HG02840 (cell line): ENCODE measurements around the gene NET1.
"Not testable (repeated sequence)": the region's sequence is repeated elsewhere in the genome, so short reads cannot be mapped to it uniquely, and the experiment has no call there.

ENCODE experiments used
- ATAC-seq: cut with Tn5 transposase; IDR thresholded peaks from one replicate; pipeline ENCODE4 v1.9.1; 2021; ENCODE audit warnings: mild to moderate bottlenecking, moderate library complexity, moderate number of reproducible peaks; ENCODE audit not compliant: unreplicated experiment, low FRiP score

Gene NET1

GRCh38 chr10:5396556-5397300 lies 15.6 kb upstream of the NET1 start:
- ATAC-seq, result no peak

GRCh38 chr10:5399332-5399731 lies 13.0 kb upstream of the NET1 start:
- no peak for ATAC-seq

- no peak for ATAC-seq
Observed at GRCh38 chr10:5400468-5401240, 11.7 kb upstream of the NET1 start.

GRCh38 chr10:5402798-5403197 lies 9.6 kb upstream of the NET1 start:
- ATAC-seq, result no peak

DNA sequence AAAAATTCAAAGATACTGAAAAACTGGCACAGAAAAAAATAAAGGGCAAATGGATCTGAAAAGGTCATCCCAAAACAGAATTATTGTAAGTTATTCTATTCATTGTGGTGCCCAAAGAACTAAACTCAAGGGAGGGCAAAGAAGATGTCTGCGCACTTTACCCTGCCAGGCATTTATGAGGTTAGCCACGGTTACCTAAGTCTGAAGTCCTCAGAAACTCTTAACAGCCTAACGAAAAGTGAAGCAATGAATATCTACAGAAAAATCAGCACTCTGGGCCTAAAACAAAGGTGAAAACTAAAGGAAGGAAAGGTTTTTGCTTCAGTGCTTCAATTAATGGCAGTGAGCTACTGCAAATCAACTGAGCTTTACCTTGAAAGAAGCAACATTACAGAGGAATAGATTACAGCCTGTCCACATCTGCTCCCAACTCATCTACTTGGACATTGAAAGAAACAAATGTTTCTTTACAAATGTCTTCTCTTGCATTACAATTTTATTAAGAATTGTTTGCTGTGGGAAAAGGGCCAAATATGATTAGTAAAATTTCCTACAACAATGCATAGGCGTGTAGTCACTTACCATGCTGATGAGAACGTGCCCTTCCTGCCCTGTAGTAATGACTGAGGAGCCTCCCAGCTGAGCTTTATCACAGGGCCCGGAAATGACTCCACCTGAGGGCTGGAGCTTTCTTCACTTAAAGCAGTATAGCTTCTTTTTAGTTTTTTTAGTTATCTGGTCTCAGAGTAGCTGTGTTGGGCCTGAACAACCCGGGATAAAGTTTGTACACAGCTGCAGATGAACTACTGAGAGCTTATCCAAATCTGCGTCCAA lies 7.9 kb upstream of the NET1 start, which contains the start of gene TUBAL3:
TUBAL3 (minus strand) TSS at position 621 of the 834 bp plus-strand sequence; CDS start at position 585, 36 bp downstream.
- ATAC-seq, result no peak

GRCh38 chr10:5406918-5407317 lies 5.4 kb upstream of the NET1 start:
- no peak for ATAC-seq

DNA sequence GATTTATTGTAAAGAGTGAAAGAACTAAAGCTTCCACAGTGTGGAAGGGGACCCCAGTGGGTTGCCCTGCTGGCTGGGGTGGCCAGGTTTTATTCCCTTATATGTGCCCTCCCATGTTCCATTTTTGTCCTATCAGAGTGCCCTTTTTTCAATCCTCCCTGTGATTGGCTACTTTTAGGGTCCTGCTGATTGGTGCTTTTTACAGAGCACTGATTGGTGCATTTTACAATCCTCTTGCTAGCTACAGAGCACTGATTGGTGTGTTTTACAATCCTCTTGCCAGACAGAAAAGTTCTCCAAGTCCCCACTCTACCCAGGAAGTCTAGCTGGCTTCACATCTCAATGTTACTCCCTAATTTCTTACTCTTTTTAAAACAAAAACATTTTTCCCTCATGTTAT lies 1.6 kb upstream of the NET1 start:
- ATAC-seq, result not testable (repeated sequence)

- ATAC-seq, result no peak
Observed at GRCh38 chr10:5411941-5412276, 448 bp upstream of the NET1 start.

GRCh38 chr10:5413012-5413938 lies 918 bp downstream of the NET1 start:
- no peak for ATAC-seq

DNA sequence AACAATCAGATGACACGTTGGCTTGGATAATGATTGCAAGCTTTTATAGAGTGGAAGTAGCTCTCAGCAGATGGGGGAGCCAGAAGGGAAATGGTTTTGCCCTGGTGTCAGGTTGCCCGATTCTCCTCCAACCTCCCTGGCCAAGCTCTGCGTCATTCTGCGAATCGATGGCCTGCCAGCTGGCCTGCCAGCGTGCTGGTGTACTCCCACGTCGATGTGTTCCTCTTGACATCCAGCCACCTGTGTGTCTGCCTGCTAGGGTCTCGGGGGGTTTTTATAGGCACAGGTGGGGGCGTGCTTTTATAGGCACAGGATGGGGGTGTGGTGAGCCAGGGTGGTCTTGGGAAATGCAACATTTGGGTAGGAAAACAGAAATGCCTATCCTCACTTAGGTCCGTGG lies 4.6 kb downstream of the NET1 start:
- ATAC-seq, result no peak

DNA sequence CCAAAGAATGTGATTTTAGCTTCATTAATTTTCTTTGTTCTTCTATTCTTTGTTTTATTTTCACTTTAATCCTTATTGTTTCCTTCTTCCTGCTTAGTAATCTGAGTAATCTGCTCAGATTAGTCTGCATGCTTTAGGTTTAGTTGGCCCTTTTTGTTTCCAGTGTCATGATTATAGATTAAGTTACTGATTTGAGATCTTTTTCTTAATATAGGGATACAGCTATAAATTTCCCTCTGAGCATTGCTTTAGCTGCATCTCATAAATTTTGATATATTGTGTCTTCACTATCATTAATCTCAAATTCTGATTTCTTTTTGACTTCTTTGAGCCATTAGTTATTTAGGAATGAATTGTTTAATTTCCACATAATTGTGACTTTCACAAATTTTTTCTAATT lies 6.2 kb downstream of the NET1 start:
- no peak for ATAC-seq

- no peak for ATAC-seq
Observed at GRCh38 chr10:5419466-5420094, 7.2 kb downstream of the NET1 start.

GRCh38 chr10:5423771-5424170 lies 11.4 kb downstream of the NET1 start:
- ATAC-seq, result no peak

DNA sequence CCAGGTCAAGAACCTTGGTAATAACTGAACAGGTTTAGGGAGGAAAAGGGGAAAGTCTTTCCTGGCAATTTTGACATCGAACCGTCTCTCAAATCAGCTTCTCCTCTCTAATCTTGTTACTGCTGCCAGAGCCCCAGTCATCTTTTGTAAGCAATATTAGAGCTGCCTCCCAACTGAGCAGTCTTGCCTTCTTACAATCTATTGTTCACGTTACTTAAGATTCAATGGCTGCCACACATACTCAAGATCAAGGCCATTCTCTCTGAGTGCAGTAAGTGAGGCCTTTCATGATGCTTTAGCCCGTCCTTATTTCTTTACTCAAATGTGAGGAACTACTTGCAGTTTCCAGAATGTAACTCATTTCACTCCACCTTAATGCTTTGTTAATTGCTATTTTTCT lies 12.4 kb downstream of the NET1 start:
- no peak for ATAC-seq

DNA sequence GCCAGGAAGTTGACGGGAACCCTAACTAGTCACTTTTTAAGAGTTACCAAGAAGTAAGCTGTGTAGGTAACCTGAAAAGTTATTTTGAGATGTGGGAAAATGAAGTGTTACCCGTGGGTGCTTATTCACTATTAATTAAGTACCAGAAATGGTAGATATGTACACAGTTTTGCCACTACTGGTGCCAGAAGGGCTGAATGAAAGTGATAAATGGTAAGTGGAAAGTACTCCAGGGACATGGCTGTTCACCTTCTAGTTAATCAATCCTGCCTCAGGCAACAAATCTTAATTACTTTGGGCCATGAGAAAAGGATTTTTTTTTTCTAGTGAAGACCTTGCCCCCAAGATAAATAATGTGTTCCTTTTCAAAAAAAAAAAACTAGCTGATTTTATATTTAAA lies 15.8 kb downstream of the NET1 start:
- no peak for ATAC-seq

GRCh38 chr10:5433182-5433581 lies 20.8 kb downstream of the NET1 start:
- ATAC-seq, result no peak

DNA sequence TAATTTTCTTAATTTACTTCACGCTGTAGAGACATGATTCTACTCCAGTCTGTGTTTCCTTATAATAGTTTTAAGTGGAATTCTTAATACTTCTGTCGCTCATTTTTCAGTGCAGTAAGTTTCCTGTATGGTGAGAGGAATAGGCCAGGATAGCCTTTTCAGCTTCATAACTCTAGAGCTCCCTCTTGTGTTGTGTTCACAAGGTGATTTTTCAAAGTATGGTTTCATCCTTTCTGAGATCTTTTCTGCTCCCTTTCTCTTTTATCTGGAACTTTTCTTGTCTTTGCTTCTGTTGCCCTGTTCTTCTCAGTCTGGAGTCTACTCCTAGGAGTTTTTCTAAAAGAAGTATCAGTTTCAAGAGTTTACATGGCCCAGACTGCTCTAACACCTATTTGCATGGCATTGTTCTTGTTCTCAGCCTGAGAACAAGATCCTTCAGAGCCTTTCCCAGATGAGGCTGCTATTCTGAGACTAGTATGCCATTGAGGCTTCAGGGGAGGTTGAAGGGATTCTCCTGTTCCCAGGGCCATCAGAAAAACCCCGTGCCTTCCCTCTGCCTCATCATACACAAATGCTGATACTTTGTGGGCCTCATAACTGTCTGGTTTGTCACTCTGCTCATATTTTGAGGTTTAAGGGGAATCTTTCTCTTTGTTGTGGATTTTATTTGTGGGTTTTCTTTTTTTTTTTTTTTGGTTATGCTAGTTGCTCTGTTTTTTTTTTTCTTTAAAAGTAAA lies 21.8 kb downstream of the NET1 start:
- ATAC-seq, result no peak

DNA sequence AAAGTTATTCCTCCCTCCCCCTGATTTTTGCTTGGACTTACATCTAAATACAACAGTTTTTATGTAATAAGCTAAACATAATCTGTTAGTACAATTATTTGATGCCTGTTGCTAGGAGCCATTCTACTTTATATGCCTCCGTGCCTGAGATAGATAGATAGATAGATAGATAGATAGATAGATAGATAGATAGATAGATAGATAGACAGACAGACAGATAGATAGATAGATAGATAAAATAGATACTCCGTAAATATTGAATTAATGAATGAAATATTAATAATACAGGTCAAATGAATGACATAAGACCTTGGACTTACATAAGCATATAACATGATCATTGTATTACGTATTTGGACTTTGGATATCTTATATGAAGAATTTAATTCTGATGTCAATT lies 23.0 kb downstream of the NET1 start:
- no peak for ATAC-seq

DNA sequence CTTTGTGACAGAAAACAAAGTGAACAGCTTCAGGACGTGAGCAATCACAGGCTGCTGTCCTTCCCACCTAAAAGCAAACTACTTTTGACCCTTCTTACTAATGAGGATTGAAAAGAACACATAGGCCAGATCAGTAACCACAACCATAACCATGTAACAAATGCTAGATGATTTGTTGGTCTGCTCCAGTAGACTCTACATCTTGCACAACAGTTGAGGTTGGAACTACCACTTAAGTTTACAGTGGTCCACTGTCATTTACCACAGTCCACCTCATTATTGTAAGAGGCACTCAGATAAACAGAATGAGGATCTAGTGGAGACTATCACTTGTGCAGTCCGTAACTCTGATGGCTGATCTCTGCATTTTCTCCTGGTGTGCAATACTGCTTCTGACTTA lies 27.8 kb downstream of the NET1 start:
- no peak for ATAC-seq
